Activated naive CD4-positive, alpha-beta T cell (primary cell): ENCODE measurements around the gene PPP1R18.
A peak's percentile ranks its signal among the peaks of the same experiment; 100 is the strongest.
"Not testable (repeated sequence)": the region's sequence is repeated elsewhere in the genome, so short reads cannot be mapped to it uniquely, and the experiment has no call there.

Experiments used
- DNase-seq, 4 experiments: peaks; one replicate each; lab custom pipeline; 2025; lab: John Stamatoyannopoulos, UW

PPP1R18 gene

GRCh38 chr6:30666300-30666699, 20.1 kb downstream of the PPP1R18 start:
- DNase-seq = not testable (repeated sequence)

- no peak for DNase-seq
These were observed 21.3 kb downstream of the PPP1R18 start for GRCh38 chr6:30664994-30665767.

- not testable (repeated sequence) for DNase-seq
These were observed 28.5 kb downstream of the PPP1R18 start for GRCh38 chr6:30657922-30658321.

GRCh38 chr6:30657454-30657853, 29.0 kb downstream of the PPP1R18 start:
- DNase-seq = no peak

- DNase-seq = no peak
These were observed 29.9 kb downstream of the PPP1R18 start for GRCh38 chr6:30656513-30656912.

GRCh38 chr6:30655743-30656094, 30.7 kb downstream of the PPP1R18 start:
- no peak for DNase-seq

GRCh38 chr6:30654798-30655742, 31.4 kb downstream of the PPP1R18 start:
- DNase-seq = no peak

GRCh38 chr6:30651143-30651542, 35.3 kb downstream of the PPP1R18 start:
- DNase-seq = no peak

GRCh38 chr6:30647242-30648116, 39.0 kb downstream of the PPP1R18 start:
- DNase-seq = peak; percentile 32 to 84 (median 73)

GRCh38 chr6:30646450-30647241, 39.8 kb downstream of the PPP1R18 start, which contains the start of gene C6orf136:
Gene C6orf136, plus strand, starts transcription at chr6:30647133. Its CDS starts 99 bp downstream, at chr6:30647232.
- DNase-seq = peak; percentile 85 to 93 (median 87)

- no peak for DNase-seq
These were observed 40.5 kb downstream of the PPP1R18 start for GRCh38 chr6:30645989-30646388.

- no peak for DNase-seq
These were observed 41.7 kb downstream of the PPP1R18 start for GRCh38 chr6:30644769-30645168.

- DNase-seq = no peak
These were observed 42.8 kb downstream of the PPP1R18 start for GRCh38 chr6:30643656-30644055.

GRCh38 chr6:30641048-30641447, 45.4 kb downstream of the PPP1R18 start:
- no peak for DNase-seq

GRCh38 chr6:30640481-30640880, 46.0 kb downstream of the PPP1R18 start:
- DNase-seq = no peak

- no peak for DNase-seq
These were observed 50.6 kb downstream of the PPP1R18 start for GRCh38 chr6:30635834-30636233.

GRCh38 chr6:30626484-30627366, 59.7 kb downstream of the PPP1R18 start, which contains the start of gene ATAT1:
Gene ATAT1, plus strand, starts transcription at chr6:30626874.
- peak; percentile 48 to 85 (median 74) for DNase-seq
